Bronchial epithelial cell (primary cell): ENCODE measurements around the gene C2orf92. TPM values are rescaled to one million over a fixed set of nuclear protein-coding genes. Genes with fewer than 3 reads are reported as not detected.

Source experiments
- DNase-seq: peaks from one replicate; pipeline ENCODE4 v3.0.0-alpha.2; 2010; ENCODE audit warnings: low read depth
- FAIRE-seq: peaks from 2 replicates; lab custom pipeline; 2011; peaks lifted over from hg19 to GRCh38; lab: Jason Lieb, UNC
- H3K27me3 ChIP-seq: 2 replicates; pipeline ENCODE4 v1.5.1; 2011; ENCODE audit warnings: low read length; ENCODE audit not compliant: control insufficient read depth, insufficient read depth
- H3K36me3 ChIP-seq: 2 replicates; pipeline ENCODE4 v1.5.1; 2011; ENCODE audit warnings: low read length; ENCODE audit not compliant: control insufficient read depth, insufficient read depth
- H3K4me3 ChIP-seq: 2 replicates; pipeline ENCODE4 v1.5.1; 2011; ENCODE audit warnings: mild to moderate bottlenecking, low read depth, low read length, control low read depth
- total RNA-seq: library from RNA; depleted of rRNA; stranded (reverse); fragments of >200 nt; gene quantifications from 2 replicates; pipeline ENCODE4 v1.2.1, GENCODE V29; 2014
- TF ChIP-seq, protein P1 (sequence below): IDR thresholded peaks from 2 replicates; pipeline ENCODE4 v1.5.1; 2011; ENCODE audit warnings: mild to moderate bottlenecking, moderate library complexity, low read length, control low read depth, inconsistent platforms; ENCODE audit not compliant: insufficient read depth, severe bottlenecking

The C2orf92 gene
- total RNA-seq, 1 donor from 2014 or later: 0.26 TPM

GRCh38 chr2:97693476-97693875 is 24.0 kb downstream of the C2orf92 start:
- Histone ChIP-seq H3K36me3 (no peaks in the 10 kb centered on the region), H3K4me3 (no peak overlapping the region), H3K27me3 (no peaks in the 10 kb centered on the region)
- TF ChIP-seq, protein P1, sequence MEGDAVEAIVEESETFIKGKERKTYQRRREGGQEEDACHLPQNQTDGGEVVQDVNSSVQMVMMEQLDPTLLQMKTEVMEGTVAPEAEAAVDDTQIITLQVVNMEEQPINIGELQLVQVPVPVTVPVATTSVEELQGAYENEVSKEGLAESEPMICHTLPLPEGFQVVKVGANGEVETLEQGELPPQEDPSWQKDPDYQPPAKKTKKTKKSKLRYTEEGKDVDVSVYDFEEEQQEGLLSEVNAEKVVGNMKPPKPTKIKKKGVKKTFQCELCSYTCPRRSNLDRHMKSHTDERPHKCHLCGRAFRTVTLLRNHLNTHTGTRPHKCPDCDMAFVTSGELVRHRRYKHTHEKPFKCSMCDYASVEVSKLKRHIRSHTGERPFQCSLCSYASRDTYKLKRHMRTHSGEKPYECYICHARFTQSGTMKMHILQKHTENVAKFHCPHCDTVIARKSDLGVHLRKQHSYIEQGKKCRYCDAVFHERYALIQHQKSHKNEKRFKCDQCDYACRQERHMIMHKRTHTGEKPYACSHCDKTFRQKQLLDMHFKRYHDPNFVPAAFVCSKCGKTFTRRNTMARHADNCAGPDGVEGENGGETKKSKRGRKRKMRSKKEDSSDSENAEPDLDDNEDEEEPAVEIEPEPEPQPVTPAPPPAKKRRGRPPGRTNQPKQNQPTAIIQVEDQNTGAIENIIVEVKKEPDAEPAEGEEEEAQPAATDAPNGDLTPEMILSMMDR: no peak
- FAIRE-seq (no peak), DNase-seq (peak; percentile 21)

- DNase-seq (no peak), FAIRE-seq (no peak)
- Histone ChIP-seq H3K27me3 (no peaks in the 10 kb centered on the region), H3K36me3 (no peaks in the 10 kb centered on the region), H3K4me3 (no peak overlapping the region)
- TF ChIP-seq, protein P1: no peak
Measured at GRCh38 chr2:97695744-97696143, 26.2 kb downstream of the C2orf92 start.

DNA sequence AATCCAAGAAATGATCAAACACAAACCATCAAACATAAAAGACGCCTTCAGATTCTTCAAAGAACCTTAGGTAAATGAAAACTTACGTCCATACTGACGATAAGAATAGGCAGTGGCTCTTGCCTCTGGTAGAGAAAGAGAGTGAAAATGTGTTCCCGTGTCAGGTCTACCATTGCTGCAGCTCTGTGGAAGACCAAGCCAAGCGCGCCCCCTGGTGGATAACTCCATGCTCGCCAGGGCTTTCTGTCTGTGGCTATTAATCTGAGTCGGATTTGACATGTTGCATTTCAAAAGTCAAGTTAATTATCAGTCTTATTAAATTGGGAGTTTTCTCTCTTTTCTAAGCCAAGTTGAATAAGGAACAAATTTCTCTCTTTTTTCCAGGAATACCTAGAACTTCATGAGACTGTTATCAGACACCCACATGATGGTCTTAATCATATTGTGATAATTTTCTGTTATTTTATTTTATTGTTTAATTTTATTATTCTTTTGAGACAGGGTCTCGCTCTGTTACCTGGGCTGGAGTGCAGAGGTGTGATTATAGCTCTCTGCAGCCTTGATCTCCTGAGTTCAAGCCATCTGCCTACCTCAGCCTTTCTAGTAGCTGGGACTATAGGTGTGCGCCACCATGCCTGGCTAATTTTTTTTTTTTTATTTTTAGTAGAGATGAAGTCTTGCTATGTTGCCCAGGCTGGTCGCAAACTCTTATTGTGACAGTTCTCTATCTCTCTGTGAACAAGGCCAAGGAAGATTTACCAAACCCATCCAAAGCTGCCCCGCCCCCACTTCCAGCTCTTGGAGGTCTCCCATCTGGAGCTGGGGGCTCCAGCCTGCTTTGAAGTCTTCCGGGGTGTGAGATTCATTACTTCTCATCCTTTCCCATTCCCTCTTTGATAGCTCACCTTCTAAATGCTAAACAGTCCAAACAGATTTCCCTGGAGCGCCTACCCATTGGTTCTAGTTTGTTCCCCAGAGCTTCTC is 28.0 kb downstream of the C2orf92 start:
- TF ChIP-seq, protein P1: peak; percentile 82
- Histone ChIP-seq H3K36me3 (no peaks in the 10 kb centered on the region), H3K4me3 (no peak overlapping the region), H3K27me3 (no peaks in the 10 kb centered on the region)
- peak; percentile 18 for FAIRE-seq
- peak; percentile 69 for DNase-seq

DNA sequence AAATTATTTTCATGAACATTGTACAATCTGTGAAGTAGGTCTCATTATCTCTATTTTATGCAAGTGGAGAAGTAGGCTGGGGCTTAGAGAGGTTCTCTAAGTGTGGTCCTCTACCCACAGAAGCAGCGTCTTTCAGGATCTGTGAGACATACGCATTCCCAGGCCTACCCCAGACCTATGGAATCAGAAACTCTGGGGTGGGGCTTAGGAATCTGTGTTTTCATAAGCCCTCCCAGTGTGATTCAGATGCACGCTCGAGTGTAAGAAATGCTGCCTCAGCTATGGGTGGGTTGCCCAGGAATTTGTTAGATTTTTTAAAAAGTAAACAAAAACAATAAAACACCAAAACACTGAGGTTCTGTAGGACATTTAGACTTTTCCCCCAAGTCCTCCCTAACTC is 29.0 kb downstream of the C2orf92 start:
- FAIRE-seq (no peak), DNase-seq (peak; percentile 15)
- Histone ChIP-seq H3K27me3 (no peaks in the 10 kb centered on the region), H3K4me3 (no peak overlapping the region), H3K36me3 (no peaks in the 10 kb centered on the region)
- TF ChIP-seq, protein P1: no peak

- Histone ChIP-seq H3K36me3 (no peaks in the 10 kb centered on the region), H3K4me3 (no peak overlapping the region), H3K27me3 (no peaks in the 10 kb centered on the region)
- FAIRE-seq: no peak
- TF ChIP-seq, protein P1: peak; percentile 82
- peak; percentile 48 for DNase-seq
Measured at GRCh38 chr2:97699765-97700444, 30.4 kb downstream of the C2orf92 start.
